NK-92 (cell line): Measurements from ENCODE around the gene RGS7.
"Not testable (repeated sequence)": the region's sequence is repeated elsewhere in the genome, so short reads cannot be mapped to it uniquely, and the experiment has no call there.

Experiments used
- DNase-seq: peaks from one replicate; lab custom pipeline; 2025; ENCODE audit not compliant: unreplicated experiment; lab: John Stamatoyannopoulos, UW

RGS7 gene

GRCh38 chr1:241088075-241088474, 268.9 kb downstream of the RGS7 start:
- DNase-seq, result not testable (repeated sequence)

DNA sequence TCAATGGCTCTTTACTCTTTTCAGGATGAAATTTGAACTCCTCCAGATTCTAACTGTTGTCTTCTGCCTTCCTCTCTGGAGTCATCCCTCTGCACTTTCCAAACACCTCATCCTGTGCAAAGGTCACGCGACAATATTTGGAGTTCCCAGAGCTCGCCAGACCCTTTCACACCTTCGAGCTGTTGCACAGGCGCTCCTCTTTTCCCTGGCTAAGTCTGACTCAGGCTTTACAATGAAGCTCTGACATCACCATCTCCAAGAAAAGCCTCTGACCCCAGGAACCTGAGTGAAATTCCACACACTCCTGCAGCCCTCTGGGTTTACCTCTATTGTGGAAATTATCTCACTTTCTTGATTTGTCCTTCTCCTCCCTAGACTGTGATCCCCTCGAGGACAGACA, 270.3 kb downstream of the RGS7 start:
- no peak for DNase-seq

DNA sequence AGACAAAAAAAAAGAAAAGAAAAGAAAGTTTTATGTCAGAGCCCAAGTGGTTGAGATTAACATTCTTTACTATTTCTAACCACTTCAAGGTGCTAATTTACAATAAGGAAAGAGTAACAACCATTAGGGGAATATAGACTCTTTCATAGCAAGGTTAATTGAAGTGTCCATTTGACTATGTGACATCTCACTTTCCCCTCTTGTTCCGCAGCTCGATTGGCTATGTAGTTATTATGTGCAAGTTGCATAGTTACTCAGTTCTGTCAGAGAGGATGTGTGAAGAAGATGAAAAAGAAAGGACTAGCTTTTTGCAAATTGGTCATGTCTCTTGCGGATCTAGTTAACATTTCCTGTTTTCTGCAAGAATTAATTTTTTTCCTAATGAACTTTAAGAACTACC, 273.7 kb downstream of the RGS7 start:
- DNase-seq, result no peak

- no peak for DNase-seq
Observed at GRCh38 chr1:241081473-241081872, 275.5 kb downstream of the RGS7 start.

DNA sequence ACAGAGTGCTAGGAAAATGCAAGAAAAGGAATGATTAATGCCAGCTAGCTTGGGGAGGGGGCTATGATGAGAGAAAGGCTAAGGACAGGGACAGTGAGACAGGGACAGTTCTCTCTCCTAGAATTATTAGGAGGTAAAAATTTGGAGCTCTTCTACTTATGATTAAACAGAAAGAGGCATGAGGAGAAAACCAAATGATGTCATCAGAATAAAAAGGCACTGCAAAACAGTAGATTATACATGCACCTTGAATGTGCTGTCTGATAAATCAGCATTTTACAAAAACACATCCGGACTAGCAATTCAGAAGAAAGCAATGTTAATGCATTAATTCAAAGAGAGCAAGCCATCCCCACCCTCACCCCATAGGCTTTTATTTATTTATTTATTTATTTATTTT, 277.5 kb downstream of the RGS7 start:
- no peak for DNase-seq

DNA sequence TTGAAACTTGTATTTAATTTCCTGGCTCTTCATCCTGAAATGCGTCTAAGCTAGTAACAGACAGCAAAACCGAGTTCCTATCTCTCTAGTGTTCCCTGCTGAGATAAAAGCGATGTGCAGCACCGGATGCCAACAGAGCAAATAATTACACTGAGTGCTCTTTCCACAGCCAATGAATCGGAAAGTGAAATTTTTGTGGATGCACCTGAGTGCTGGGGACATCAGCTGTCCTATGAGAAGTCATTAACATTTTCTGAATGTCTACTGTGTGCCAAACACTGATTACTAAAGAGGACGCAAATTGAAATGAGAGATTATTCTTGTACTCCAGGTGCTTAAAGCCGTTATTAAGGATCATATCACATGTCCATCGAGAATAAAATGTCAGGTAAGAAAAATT, 278.0 kb downstream of the RGS7 start:
- no peak for DNase-seq

GRCh38 chr1:241077386-241078147, 279.4 kb downstream of the RGS7 start:
- no peak for DNase-seq

DNA sequence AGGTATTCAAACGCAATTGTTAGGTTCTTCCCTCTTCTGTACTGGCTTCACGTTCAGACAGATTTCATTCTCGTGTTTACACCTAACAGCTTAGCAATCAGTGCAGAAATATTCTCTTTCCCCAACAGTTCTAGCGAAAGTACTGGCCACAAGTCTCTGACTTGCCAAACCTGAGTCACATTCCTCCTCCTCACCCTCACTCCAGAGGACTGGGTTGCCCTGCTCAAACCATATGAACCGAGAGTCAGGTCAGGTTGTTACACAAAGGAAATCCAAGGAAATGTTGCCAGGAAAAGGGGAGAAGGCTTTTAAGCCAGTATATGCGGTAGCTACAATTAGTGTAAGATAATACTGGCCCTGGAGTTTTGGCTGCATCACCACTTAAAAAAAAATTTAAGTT, 282.5 kb downstream of the RGS7 start:
- no peak for DNase-seq

DNA sequence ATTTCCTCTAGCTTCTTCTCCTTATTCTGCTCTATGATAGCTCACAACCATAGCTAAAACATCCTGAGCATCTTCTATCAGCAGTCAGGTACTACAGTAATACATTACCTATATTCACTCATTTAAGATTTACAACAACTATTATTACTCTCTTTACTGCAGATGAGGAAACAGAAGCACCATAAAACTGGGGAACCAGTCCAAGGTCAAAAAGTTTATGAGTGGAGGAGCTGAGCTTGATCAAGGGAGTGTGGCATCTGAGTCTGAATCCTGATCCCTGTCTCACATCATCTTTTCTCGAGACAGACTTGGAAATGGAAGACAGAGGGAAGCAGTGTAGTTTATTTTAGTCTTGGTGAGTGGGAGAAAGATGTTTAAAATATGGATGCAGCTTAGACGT, 288.6 kb downstream of the RGS7 start:
- no peak for DNase-seq

DNA sequence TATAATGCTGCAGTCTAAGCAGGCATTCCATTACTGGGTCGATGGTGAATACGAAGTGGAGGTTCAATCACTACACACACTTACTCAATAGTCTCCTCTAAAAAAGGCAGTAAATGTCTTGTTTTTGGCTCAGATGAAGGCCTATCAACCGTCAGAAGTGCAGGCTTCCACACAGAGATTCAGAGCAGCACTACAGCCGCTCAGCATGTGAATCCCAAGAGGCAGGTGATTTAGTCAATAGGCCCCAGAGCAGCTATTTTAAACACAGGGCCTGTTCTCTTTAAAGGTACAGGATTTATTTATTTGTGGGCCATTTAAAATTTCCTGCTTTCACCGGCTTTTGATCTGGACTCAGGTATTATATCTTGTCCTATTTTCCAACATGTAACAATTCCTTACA, 293.7 kb downstream of the RGS7 start:
- no peak for DNase-seq

GRCh38 chr1:241061062-241061461, 295.9 kb downstream of the RGS7 start:
- DNase-seq, result no peak

- no peak for DNase-seq
Observed at GRCh38 chr1:241048622-241049021, 308.4 kb downstream of the RGS7 start.

DNA sequence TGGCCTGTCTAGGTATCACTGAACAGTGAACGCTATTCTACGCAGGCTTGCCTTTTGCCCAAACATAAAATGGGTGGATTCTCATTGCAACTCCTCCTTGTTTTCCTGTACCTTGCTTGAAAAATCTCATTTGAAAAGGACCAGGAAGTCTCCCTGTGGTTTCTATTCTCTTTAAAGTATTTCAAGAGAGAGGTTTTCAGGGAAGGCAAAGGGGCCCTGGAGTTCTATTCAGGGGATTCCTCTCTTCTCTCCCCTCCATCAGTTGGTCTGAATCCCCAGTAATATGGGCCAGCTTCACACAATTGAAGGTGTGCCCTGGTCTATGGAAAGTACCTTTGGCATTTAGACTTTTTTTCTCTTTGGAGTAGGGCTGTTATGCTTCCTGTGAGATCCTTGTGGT, 311.3 kb downstream of the RGS7 start:
- DNase-seq, result no peak

GRCh38 chr1:241034203-241034936, 322.6 kb downstream of the RGS7 start:
- no peak for DNase-seq

GRCh38 chr1:241024834-241025233, 332.2 kb downstream of the RGS7 start:
- no peak for DNase-seq

DNA sequence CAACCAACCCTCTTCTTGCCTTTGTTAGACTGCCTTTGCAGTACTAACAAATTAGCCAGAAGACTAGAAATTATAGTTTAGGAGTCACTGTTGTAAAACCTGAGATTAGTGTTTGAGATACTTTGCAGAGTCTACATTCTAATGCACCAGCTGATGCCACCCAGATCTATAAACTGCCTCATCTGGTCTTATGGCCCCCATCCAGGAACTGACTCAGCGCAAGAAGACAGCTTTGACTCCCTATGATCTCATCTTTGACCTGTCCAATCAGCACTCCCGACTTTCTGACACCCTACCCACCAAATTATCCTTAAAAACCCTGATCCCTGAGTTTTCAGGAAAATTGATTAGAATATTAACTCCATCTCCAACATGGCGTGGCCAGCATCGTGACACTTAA, 334.6 kb downstream of the RGS7 start:
- DNase-seq, result no peak

- no peak for DNase-seq
Observed at GRCh38 chr1:241020851-241021697, 335.9 kb downstream of the RGS7 start.

GRCh38 chr1:241012708-241013340, 344.2 kb downstream of the RGS7 start:
- DNase-seq, result no peak

DNA sequence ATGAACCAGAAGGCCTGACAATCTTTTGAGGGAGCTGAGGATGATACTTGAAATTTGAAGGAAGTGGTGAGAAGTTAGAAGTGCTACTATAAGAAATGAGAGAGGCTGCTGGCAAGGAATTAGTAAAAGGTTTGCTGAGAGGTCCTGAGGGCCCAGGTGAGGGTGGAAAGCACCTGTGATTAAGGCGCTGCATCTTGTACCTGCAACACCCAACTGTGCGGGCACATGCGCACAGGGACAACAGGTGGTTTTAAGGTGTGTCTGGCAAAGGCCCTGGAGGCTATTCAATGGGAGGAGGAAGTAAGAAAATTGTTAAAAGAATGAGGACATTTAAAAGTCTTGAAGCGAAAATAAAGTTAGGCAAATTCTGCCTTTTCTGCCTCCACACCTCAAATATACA, 349.3 kb downstream of the RGS7 start:
- DNase-seq, result no peak

- no peak for DNase-seq
Observed at GRCh38 chr1:240999826-241000225, 357.2 kb downstream of the RGS7 start.

GRCh38 chr1:240998441-240999015, 358.5 kb downstream of the RGS7 start:
- no peak for DNase-seq
